Measurements from ENCODE around the gene ZNF273.
"Not testable (repeated sequence)": the region's sequence is repeated elsewhere in the genome, so short reads cannot be mapped to it uniquely, and the experiment has no call there.

The ZNF273 gene

DNA sequence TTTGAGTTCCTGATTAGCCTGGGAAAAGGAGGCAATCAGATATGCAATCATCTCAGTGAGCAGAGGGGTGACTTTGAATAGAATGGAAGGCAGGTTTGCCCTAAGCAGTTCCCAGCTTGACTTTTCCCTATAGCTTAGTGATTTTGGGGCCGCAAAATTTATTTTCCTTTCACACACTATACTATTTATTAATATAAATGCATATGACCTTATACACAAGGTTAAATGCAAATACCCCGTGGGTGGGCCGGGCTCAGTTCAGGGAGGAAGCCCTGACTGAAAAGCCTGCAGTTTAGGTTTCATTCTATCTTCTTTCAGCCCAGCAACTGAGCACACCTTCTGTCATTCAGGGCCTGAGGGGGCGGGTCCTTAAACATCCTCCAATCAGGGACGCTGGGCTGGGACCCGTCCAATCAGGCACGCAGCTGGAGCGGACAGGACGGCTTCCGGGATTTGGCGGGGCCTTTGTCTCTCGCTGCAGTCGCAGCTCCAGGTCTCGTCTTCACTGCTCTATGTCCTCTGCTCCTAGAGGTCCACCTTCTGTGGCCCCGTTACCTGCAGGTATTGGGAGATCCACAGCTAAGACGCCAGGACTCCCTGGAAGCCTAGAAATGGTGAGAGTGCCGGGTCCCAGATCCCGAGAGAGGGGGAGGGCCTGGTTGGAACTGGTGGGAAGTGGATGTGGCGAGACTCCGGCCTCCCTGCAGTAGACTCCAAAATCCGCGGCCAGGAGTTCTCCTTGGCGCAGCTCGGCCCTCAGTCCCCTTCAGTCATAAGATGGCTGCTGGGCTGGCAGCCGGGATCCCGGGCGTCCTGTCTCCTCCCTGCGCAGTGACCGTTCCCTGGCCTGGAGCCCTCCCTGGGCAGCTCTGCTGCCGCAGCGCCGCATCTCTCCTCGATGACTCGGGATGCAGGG, at the start of gene ZNF273:
Gene ZNF273 (plus strand): TSS at position 468 of the 916 bp plus-strand sequence. CDS start 45 bp downstream, at position 513.
- peak; percentile 73 to 92 for DNase-seq (ENCODE audit: extremely low read depth in 1 of 2, low read depth in 1 of 2)

DNA sequence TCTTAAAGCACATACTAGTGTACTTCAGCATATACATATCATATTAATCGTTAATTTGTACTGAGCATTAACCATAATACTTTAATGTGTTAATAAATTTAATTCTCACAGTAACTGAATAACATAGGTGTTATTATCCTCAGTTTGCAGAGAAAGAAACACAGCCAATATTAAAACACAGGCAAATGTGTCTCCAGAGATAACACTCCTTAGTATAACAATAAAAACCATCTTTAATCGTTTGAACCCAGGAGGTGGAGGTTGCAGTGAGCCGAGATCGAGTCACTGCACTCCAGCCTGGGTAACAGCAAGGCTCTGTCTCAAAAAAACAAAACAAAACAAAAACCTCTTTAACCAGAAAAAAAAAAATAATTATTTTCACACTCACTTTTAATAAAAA, 49.4 kb upstream of the ZNF273 start:
- no peak for DNase-seq (ENCODE audit: extremely low read depth in 1 of 2, low read depth in 1 of 2)

DNA sequence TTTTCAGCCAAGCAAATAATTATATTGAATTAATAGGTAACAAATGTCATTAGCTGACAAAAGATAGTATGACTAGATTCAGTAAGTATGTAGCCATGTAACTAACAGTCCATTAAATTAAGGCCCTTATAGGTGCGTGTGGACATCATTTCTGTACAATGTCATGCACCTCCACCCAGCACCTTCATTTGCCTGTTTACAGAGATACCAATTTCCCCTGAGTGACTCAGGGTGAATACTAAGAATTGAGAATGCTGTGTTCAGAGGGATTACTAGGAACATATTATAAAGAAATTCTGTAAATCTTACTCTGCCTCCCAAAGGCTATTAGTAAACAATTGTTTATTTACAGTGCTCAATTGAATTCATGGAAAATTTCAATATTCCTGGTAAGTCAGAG, 48.1 kb upstream of the ZNF273 start:
- no peak for DNase-seq (ENCODE audit: extremely low read depth in 1 of 2, low read depth in 1 of 2)

DNA sequence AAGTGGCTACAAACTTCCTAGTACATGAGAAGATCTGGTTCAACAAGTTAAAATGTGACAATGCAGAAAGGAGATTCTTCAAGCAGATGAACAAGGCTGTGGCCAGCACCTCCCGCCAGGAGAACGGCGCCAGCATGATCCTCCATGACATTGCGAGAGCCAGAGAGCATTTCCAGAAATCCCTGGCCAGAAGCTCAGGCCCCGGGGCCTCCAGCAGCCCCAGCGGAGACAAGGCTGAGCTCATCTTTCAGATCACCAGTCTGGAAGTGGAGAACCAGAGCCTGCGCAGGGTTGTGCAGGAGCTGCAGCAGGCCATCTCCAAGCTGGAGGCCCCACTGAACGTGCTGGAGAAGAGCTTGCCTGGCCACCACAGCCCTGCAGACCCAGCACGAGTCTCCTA, 40.1 kb upstream of the ZNF273 start:
- DNase-seq (ENCODE audit: extremely low read depth in 1 of 2, low read depth in 1 of 2): no peak

DNA sequence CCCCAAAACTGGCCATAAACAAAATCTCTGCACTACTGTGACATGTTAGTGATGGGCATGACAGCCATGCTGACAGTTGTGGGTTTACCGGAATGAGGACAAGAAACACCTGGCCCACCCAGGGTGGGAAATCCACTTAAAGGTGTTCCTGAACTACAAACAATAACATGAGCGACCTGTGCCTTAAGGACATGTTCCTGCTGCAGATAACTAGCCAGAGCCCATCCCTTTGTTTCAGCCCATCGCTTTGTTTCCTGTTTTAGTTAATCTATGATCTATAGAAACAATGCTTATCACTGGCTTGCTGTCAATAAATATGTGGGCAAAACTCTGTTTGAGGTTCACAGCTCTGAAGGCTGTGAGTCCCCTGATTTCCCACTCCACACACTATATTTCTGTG, 39.5 kb upstream of the ZNF273 start:
- DNase-seq (ENCODE audit: extremely low read depth in 1 of 2, low read depth in 1 of 2): not testable (repeated sequence)

DNA sequence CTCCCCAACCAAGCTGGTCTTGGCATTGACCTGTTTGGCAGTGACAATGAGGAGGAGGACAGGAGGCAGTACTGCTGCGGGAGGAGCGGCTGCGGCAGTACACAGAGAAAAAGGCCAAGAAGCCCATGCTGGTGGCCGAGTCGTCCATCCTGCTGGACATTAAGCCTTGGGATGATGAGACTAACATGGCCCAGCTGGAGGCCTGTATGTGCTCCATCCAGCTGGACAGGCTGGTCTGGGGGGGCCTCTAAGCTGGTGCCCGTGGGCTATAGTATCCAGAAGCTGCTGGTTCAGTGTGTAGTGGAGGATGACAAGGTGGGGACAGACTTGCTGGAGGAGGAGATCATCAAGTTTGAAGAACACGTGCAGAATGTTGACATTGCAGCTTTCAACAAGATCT, 39.1 kb upstream of the ZNF273 start:
- no peak for DNase-seq (ENCODE audit: extremely low read depth in 1 of 2, low read depth in 1 of 2)

DNA sequence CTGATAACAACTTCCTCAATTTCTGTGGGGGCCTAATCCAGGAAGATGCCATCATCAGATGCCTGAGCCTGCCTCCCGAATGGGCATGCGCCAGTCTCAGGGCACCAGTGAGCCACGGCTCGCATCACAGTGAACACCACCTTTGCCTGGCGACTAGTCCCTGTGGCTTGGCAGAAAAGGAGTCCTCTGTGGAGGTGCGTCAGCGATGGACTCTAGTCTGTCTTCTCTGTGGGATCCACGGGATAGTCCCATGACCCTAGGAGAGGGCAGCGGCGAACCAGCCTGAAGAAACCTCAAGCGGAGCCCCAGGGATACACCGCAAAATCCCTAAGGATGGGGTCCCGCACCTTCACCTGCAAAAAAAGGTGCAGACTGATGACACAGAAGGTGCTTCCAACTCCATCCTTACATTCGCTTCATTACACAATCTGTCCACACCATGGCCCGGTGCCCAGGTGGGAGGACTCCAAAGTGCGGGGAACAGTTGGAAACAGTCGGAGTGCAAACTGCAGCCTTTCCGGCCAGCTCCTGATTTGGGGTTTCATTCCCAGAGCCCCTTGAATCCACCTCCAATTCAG, 35.1 kb upstream of the ZNF273 start:
- no peak for DNase-seq (ENCODE audit: extremely low read depth in 1 of 2, low read depth in 1 of 2)

DNA sequence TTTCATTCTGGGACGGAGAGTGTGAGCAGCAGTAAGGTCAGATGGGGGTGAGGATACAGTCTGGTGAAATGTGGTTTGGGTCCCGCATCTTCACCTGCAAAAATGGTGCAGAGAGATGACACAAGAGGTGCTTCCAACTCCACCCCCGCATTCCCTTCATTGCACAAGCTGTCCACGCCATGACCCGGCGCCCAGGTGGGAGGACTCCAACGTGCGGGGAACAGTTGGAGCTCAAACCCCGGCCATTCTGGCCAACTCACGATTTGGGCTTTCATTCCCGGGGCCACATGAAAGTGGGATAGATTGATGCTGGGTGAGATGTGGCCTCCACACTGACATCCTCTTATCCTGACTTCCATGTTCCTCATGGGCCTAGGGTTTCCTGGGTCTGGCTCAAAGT, 34.6 kb upstream of the ZNF273 start:
- no peak for DNase-seq (ENCODE audit: extremely low read depth in 1 of 2, low read depth in 1 of 2)

DNA sequence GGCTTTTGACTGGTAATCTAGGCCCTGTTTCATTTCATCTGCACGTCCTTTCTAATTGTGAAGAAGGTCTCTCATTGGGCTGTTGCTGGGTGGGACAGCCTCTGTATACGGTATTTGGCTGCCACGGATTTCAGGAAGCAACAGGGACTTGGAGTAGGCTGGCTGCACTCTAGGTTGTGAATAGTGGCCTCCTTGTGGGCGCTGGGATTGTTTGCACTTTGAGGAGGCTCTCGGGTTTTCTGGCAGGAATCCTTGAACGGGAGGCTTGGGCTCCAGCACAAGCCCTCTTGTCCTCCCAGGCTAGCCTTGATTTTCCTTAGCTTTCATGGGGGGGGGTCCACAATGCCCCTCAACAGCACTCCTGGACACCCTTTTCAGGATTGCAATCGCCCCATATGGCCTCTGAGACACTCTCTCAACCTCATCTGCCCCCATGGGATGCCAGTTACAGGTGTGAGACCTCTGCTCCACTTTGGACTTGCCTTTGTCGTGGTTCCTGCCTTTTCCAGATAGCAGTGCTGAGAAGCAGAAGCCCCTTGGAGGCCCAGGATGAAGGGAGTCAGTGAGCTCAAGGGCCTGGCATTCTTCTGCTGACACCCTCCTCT, 33.9 kb upstream of the ZNF273 start:
- DNase-seq (ENCODE audit: extremely low read depth in 1 of 2, low read depth in 1 of 2): no peak

DNA sequence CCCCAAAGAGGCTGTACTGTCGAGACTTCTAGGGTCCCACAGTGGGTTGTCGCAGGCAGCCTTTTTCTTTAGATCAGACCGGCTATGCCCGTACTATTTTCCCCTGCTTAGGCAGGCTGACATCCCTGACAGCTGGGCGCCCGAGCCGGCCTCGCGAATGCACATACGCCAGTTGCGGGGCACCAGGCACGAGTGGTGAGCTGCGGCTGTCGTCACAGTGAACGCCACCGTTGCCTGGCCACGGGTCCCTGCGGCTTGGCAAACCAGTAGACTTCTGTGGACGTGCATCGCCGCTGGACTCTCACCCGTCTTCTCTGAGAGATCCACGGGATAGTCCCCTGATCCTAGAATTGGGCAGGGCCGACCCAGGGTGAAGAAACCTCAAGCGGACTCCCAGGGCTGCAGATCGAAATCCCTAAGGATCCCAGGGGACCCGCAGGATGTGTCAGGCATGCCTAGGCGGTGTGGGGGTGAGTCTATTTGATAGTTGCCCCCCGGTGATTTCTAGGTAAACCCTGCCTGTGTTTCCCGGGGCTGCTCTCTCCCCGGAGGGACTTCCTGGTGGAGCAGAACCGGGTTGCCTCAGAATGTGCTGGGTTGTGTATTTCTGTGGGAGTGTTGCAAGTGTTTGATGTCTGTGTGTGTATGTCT, 33.0 kb upstream of the ZNF273 start:
- no peak for DNase-seq (ENCODE audit: extremely low read depth in 1 of 2, low read depth in 1 of 2)

DNA sequence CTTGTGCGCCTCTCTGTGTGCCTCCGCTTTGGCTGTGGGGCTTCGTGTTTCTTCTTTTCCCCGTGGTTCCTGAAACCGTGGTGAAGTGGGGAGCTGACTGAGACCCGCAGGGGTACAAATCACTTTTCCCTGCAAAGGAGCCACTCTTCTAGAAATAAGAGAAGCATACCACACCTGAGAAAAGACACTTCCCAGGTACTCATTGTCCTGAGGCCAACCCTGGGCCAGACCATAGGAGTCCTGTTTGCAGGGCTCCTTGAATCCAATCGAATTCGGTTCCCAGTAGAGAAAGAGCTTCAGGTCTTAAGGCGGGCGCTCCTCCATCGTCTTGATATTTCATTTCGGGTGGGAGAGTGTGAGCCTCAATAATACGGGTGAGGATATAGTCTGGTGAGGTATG, 32.4 kb upstream of the ZNF273 start:
- DNase-seq (ENCODE audit: extremely low read depth in 1 of 2, low read depth in 1 of 2): no peak

DNA sequence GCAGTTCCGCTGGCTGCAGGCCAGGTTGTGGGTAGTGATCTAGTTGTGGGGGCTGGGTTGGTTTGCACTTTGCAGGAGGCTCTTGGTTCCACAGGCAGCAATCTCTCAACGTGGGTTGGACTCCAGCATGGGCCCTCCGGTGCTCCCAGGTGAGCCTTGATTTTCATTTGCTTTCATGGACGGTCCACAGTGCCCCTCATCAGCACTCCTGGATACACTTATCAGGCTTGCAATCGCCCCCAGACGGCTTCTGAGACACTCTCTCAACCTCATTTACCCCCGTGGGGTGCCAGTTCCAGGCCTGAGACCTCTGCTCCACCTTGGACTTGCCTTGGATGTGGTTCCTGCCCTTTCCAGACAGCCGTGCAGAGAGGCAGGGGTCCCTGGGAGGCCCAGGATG, 31.3 kb upstream of the ZNF273 start:
- no peak for DNase-seq (ENCODE audit: extremely low read depth in 1 of 2, low read depth in 1 of 2)

DNA sequence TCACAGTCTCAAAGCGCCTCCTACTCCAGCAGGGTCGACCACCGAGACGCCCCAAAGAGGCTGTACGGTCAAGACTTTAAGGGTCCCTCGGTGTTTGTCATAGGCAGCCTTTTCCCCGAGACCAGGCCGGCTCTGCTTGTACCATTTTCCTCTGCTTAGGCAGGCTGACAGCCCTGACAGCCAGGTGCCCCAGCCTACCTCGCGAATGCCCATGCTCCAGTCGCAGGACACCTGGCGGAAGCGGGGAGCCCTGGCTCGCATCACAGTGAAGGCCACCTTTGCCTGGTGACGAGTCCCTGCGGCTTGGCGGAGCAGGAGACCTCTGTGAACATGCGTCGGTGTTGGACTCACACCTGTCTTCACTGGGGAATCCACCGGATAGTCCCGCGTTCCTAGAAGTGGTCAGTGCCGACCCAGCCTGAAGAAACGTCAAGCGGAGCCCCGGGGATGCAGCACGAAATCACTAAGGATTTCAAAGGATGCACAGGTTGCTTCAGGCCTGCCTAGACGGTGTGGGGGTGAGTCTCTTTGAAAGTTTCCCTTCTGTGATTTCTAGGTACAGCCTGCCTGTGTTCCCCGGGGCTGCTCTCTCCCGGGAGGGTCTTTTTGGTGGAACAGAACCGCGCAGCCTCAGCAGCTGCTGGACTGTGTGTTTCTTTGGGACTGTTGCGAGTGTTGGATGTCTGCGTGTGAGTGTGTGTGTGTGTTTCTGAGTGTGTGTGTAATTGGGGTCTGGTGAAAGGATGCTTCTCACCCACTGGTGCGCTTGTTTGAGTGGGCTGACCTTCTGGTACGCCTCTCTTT, 30.5 kb upstream of the ZNF273 start:
- no peak for DNase-seq (ENCODE audit: extremely low read depth in 1 of 2, low read depth in 1 of 2)

DNA sequence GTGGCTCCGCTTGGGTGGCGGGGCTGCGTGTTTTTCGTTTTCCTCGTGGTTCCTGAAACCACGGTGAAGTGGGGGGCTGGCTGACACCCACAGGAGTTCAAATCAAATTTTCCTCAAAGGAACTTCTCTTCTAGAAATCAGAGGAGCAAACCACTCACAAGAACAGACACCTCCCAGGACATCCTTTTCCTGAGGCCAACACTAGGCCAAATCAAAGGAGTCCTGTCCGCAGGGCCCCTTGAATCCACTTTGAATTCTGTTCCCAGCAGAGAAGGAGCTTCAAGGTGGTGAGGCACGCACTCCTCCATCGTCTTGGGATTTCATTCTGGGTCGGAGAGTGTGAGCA, 29.9 kb upstream of the ZNF273 start:
- no peak for DNase-seq (ENCODE audit: extremely low read depth in 1 of 2, low read depth in 1 of 2)

DNA sequence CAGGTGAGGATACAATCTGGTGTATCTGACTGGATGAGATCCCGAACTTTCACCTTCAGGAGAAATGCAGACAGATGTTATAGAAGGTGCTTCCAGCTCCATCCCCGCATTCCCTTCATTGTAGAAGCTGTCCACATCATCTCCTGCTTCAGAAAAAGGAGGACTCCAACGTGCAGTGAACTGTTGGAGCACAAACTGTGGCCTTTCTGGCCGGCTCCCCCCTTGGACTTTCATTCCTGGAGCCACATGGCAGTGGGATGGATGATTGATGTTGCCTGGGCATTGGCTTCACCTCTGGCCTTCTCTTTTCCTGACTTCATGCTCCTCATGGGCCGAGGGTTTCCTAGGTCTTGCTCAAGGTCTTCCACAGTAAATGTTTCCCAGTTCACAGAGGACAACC, 29.6 kb upstream of the ZNF273 start:
- no peak for DNase-seq (ENCODE audit: extremely low read depth in 1 of 2, low read depth in 1 of 2)

DNA sequence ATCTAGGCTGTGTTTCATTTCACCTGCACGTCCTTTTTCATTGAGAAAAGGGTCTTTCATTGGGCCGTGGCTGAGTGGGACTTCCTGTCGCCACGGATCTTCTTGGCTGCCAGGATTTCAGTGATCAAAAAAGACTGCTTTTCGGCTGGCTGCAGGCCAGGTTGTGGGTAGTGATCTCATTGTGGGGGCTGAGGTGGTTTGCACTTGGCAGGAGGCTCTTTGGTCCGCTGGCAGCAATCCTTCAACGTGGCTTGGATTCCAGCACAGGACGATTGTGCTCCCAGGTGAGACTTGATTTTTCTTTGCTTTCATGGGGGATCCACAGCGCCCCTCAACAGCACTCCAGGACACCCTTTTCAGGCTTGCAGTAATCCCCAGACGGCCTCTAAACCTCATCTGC, 29.0 kb upstream of the ZNF273 start:
- no peak for DNase-seq (ENCODE audit: extremely low read depth in 1 of 2, low read depth in 1 of 2)

DNA sequence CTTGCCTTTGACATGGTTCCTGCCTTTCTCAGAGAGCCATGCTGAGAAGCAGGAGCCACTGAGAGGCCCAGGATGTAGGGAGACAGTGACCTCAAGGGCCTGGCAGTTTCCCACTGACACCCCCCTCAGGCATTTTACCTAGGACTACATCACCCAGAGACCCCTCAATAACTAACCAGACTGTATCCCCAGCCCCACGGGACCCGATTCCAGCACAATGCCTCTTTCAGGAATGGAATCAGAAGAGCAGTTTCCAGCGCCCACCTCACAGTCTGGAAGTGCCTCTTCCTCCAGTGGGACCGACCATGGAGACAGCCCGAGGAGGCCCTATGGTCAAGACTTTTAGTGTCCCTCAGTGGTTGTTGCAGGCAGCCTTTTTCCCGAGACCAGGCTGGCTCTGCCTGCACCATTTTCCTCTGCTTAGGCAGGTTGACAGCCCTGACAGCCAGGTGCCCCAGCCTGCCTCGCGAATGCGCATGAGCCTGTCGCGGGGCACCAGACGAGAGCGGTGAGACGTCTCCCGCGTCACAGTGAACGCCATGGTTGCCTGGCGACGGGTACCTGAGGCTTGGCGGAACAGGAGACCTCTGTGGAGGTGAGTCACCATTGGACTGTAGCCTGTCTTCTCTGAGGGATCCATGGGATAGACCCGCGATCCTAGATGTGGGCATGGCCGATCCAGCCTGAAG, 28.4 kb upstream of the ZNF273 start:
- DNase-seq (ENCODE audit: extremely low read depth in 1 of 2, low read depth in 1 of 2): no peak

DNA sequence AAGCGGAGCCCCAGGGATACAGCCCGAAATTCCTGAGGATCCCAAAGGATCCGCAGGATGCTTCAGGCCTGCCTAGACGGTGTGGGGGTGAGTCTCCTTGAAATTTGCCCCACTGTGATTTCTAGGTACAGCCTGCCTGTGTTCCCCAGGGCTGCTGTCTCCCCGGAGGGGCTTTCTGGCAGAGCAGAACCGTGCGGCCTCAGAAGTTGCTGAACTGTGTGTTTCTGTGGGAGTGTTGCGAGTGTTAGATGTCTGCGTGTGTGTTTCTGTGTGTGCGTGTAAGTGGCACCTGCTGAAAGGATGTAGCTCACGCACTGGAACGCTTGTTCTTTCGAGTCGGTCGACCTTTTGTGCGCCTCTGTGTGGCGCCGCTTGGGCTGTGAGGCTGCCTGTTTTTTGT, 27.8 kb upstream of the ZNF273 start:
- no peak for DNase-seq (ENCODE audit: extremely low read depth in 1 of 2, low read depth in 1 of 2)

DNA sequence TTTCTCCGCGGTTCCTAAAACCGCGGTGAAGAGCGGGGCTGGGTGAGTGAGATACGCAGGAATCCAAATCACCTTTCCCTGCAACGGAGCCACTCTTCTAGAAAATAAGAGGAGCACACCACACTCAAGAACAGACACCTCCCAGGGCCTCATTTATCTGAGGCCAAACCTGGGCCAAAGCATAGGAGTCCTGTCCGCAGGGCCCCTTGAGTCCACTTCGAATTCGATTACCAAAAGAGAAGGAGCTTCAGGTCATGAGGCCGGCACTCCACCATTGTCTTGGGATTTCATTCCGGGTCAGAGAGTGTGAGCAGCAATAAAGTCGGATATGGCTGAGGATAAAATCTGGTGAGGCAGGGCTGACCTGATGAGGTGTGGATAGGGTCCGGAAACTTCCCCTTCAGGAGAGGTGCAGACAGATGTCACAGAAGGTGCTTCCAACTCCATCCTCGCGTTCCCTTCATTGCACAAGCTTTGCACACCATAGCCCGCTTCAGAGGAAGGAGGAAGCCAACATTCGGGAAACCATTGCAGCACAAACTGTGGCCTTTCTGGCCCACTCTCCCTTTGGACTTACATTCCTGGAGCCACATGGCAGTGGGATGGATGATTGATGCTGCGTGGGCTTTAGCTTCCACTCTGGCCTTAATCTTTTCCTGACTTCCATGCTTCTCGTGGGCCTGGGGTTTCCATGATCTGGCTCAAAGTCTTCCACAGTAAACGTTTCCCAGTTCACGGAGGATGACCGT, 27.2 kb upstream of the ZNF273 start:
- no peak for DNase-seq (ENCODE audit: extremely low read depth in 1 of 2, low read depth in 1 of 2)
